GM21360 (cell line): ENCODE data around the gene ENDOV.

Source experiments
- ATAC-seq: cut with Tn5 transposase; IDR thresholded peaks from one replicate; pipeline ENCODE4 v1.9.1; 2021; ENCODE audit warnings: mild to moderate bottlenecking, moderate library complexity; ENCODE audit not compliant: unreplicated experiment

The ENDOV gene

DNA sequence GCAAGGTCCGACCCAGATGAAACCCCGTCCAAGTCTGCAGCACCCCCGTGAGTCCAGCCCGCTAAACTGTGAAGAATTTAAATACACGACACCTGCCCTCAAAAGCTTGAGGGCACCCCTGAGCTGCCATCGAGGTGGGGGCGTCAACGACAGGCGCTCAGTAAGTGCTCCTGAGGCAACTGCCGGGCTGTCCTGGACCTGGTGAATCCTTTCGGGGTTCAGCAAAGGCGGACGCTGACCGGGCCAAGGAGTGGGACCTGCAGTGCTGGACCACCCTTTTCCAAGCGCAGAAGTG is 512 bp upstream of the ENDOV start:
- no peak for ATAC-seq

GRCh38 chr17:80415626-80416137 is 715 bp downstream of the ENDOV start:
- ATAC-seq: peak; percentile 16

DNA sequence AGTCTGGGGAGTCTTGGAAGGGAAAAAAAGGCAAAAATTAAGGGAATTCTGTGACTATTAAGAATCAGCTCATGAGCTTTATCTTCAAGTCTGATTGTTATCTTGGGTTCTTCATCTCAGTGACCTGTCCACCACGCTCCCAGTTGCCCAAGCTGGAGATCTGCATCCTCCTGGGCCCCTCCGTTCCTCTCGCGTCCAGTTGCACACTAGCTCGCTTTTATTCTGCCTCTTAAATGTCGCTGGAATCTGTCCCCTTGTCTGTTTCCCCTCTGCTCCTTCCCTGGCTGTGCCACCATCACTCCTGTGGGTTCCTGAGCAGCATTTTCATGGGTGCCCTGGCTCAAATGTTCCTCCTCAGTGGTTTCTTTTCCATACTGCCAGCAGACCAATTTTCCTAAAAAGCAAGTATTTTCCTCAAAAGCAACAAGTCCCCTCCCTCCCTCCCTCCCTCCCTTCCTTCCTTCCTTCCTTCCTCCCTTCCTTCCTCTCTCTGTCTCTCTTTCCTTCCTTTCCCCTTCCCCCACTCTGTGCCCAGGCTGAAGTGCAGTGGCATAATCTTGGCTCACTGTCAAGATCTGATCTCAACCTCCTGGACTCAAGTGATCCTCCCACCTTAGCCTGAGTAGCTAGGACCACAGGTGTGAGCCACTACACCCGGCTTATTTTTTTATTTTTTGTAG is 1.4 kb downstream of the ENDOV start:
- no peak for ATAC-seq

- no peak for ATAC-seq
These were observed 1.9 kb downstream of the ENDOV start for GRCh38 chr17:80416940-80417293.

GRCh38 chr17:80418589-80418988 is 3.6 kb downstream of the ENDOV start:
- no peak for ATAC-seq

DNA sequence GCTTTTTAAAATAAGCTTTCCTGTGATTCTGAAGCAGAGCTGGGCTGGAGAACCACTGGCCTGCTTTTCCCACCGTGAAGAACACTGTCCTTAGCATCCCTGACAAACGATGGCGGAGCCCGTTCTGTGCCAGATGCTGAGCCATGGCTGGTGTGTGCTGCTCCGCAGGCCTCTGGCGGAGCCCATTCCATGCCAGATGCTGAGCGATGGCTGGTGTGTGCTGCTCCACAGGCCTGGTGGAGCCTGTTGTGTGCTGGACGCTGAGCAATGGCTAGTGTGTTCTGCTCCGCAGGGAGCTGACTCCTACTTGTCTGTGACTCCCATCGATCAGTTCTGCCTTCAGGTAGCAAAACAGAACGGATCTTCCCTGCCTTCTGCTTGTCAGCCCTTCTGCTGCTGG is 4.3 kb downstream of the ENDOV start:
- ATAC-seq: no peak

DNA sequence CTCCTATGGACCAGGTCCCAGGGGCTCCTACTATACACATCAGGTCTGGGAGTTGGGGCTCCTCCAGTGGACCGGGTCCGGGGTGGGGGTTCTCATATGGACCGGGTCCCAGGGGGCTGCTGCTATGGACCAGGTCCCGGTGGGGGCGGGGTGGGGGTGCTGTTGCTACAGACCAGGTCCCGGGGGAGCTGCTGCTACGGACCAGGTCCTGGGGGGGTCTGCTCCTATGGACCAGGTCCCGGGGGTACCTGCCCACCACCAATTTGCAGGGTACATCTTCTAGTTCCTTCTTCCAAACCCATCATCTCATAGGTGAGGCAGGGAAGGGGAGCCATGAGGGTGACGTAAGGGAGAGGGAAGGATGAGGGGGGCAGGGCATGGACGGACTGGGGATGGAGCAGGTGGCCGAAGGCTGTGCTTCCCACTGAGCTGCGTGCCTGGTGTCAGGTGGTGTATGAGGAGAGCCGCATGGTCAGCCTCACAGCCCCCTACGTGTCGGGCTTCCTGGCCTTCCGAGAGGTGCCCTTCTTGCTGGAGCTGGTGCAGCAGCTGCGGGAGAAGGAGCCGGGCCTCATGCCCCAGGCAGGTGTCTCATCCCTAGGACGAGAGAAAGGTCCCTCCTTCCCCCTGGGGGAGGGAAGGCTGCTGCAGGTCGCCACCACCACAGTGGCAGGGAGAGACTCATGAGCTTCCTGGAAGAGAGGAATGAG is 6.6 kb downstream of the ENDOV start:
- no peak for ATAC-seq

- no peak for ATAC-seq
These were observed 7.3 kb downstream of the ENDOV start for GRCh38 chr17:80422276-80422675.

DNA sequence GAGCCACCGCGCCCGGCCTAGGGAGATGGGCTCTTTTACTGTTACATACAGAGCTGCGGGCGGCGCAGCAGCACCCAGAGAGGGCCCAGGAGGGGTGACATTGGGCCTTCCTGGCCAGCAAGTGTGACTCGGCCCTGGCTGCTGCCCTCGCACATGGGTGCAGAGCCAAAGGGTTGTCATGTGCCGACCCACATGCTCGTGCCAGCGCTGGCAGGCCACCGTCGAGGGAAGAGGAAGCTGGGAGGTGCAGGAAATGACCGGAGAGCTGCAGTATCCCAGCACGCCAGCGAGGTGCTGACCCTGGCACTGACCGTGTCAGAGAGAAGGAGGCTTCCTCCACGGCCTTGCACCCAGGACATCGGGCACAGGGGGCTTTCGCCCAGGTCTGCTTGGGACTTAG is 8.0 kb downstream of the ENDOV start:
- no peak for ATAC-seq

DNA sequence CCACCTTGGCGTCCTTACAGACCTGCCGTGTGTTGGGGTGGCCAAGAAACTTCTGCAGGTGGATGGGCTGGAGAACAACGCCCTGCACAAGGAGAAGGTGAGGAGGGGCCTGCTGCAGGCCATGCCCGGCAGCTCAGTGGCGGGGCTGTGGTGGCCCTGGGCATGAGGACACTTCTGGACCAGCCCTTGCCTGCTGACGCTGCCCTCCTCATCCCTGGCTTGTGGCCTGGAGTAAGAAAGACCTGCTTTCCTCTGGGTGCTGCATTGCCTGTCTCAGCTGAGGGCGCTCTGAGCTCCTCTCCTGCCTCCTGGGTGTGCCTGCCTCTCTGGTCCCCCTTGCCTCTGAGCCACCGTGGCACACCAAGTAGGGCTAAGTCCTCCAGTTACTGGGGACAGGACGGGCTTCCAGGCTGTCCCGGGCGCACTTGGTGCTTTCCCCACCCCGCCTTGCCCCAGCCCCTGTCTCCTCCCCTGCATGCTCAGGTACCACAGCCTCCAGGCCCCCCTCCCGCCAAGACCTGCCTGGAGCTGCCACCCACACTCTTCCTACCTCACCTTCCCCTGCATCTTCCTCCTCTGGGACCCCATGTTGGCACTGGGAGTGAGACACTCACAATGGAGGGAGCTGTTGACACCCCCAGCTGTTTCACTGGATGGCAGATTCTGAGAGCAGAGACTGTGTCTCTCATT is 8.7 kb downstream of the ENDOV start:
- no peak for ATAC-seq

GRCh38 chr17:80424261-80424660 is 9.3 kb downstream of the ENDOV start:
- ATAC-seq: no peak

DNA sequence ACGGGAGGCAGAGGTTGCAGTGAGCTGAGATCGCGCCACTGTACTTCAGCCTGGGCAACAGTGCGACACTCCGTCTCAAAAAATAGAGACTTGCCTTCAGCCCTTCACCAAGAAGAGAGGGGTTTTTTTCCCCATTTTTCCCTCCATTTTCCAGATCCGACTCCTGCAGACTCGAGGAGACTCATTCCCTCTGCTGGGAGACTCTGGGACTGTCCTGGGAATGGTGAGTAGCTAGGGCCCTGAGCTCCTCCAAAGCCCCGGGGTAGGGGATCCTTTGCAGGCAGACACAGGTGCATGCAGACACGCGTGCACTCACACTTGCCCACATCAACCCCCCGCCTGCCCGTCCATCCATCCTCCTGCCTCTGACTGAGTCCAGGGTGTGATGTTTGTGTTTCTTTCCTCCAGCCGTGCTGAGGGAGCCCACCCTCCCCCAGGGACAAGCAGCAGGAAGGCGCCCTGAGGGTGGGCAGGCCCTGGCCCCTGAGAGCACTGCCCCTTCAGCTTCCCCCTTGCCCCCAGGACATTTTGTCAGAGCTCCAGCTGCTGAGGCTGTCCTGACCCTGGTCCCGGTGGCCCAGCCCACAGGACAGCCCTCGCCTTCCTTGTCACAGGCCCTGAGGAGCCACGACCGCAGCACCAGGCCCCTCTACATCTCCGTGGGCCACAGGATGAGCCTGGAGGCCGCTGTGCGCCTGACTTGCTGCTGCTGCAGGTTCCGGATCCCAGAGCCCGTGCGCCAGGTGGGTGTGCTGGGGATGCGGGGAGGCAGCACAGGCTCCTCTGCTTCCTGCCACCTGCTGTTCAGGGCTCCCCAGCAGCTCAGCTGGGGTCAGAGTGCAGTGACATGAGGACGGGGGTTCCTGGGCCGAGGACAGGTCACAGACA is 10.2 kb downstream of the ENDOV start:
- no peak for ATAC-seq

- no peak for ATAC-seq
These were observed 11.0 kb downstream of the ENDOV start for GRCh38 chr17:80425835-80426426.

GRCh38 chr17:80426671-80427326 is 11.8 kb downstream of the ENDOV start:
- no peak for ATAC-seq

DNA sequence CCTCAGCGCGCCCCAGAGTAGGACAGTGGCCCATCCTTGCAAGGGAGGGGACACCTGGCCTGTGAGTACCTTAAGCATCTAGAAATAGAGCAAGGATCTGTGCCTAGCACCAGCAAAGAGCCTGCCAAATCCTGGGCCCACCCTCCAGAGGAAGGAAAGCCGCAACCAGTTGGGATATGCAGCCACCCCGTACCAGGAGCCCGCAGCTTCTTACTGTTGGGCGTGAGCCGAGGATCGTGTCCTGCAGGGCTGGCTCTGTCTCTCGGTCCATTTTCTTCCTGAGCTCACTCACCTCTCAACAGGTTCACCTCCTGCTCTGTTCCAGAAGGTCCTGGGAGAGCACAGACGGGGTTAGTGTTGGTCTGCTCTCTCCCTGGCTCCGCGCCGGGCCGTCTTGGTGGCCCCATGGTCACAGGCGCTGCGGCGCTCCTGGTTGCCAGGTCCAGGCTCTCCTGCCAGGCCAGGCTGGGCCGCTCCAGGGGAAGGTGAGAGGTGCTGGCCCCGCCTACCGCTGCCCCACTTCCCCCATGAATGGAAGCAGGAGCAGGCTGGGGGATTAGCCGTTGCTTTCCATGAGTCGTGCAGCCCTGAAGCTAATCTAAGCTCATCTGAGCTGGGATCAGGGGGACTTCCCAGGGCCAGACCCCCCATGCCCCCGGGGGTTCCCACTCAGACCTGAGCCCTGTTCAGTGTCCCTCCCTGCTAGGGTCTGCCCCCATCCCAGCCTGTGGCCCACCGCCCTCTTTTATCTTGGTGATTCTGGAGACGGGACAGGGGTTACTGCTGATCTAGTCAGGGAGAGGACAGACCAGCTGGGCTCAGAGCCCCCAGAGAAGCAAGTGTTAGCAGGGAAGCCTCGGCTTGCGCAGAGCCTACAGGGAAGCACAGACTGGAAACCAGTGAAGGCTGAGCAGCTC is 12.7 kb downstream of the ENDOV start:
- ATAC-seq: no peak

- ATAC-seq: no peak
These were observed 13.4 kb downstream of the ENDOV start for GRCh38 chr17:80428363-80428762.

DNA sequence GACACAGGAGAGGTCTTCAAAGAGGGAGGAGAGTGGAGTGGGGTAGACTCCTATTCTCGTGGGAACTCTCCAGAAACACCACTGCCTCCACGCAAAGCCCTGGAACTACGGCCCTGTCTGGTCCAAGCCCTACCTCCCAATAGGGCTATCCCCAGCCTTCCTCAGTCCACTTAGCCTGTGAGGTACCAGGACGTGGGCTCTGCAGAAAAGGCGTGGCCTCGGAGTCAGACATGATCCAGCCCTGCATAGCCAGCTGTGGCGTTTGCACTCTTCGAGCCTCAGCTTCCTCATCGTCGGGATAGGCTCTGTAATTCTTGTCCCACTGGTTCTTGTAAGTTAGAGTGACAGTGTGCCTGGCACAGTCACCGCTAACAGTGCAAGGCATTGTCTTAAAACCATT is 13.8 kb downstream of the ENDOV start:
- no peak for ATAC-seq

GRCh38 chr17:80429356-80430275 is 14.6 kb downstream of the ENDOV start:
- no peak for ATAC-seq
